Stomach (tissue), 9 donors: ENCODE measurements around the gene MYO18B. TPM values are rescaled to one million over a fixed set of nuclear protein-coding genes. Genes with fewer than 3 reads are reported as not detected.

ENCODE experiments used
- DNase-seq, 2 donors: peaks; one replicate each; pipeline versions ENCODE4 v3.0.0 to v3.0.0-alpha.2; 2013 to 2019
- H3K27ac ChIP-seq, 5 donors: fragments of 200-600 bp in 4 of 5; sonication (generic) in 4 of 5; one replicate each; pipeline ENCODE4 v1.5.1; 2013 to 2019; ENCODE audit warnings: mild to moderate bottlenecking in 1 of 5, moderate library complexity in 1 of 5
- H3K27me3 ChIP-seq, 3 donors: fragments of 200-600 bp; sonication (generic); one replicate each; pipeline ENCODE4 v1.5.1; 2017 to 2019; ENCODE audit warnings: mixed run types in 1 of 3
- H3K36me3 ChIP-seq, 4 donors: fragments of 200-600 bp; sonication (generic); 1 replicate in 3 of 4; 2 replicates in 1 of 4; pipeline ENCODE4 v1.5.1; 2016 to 2019
- H3K4me1 ChIP-seq, 4 donors: fragments of 200-600 bp; sonication (generic); one replicate each; pipeline ENCODE4 v1.5.1; 2016 to 2019
- H3K4me3 ChIP-seq, 4 donors: fragments of 200-600 bp; sonication (generic) in 3 of 4; one replicate each; pipeline ENCODE4 v1.5.1; 2016 to 2019; ENCODE audit warnings: mild to moderate bottlenecking in 1 of 4
- H3K9me3 ChIP-seq, 4 donors: fragments of 200-600 bp; sonication (generic); one replicate each; pipeline ENCODE4 v1.5.1; 2016 to 2019
- CTCF ChIP-seq, 7 experiments: fragments of 450-650 bp in 4 of 7; fragments of 200-600 bp in 3 of 7; sonication (generic) in 3 of 7; IDR thresholded peaks; one replicate each; pipeline ENCODE4 v1.5.1; 2016 to 2019; ENCODE audit warnings: antibody characterized with exemption in 7 of 7, control low read depth in 2 of 7, mild to moderate bottlenecking in 1 of 7
- EP300 ChIP-seq: sonication (generic); formaldehyde crosslinking; IDR thresholded peaks from one replicate; pipeline ENCODE4 v1.6.1; 2017; ENCODE audit warnings: antibody characterized with exemption
- POLR2A ChIP-seq, 4 donors: fragments of 450-650 bp; IDR thresholded peaks; one replicate each; pipeline ENCODE4 v1.6.1; 2016; ENCODE audit warnings: antibody characterized with exemption in 4 of 4, control low read depth in 2 of 4, mild to moderate bottlenecking in 1 of 4, moderate library complexity in 1 of 4
- POLR2AphosphoS5 ChIP-seq, 3 donors: sonication (generic); formaldehyde crosslinking; IDR thresholded peaks; one replicate each; pipeline ENCODE4 v1.6.1; 2016; ENCODE audit warnings: antibody characterized with exemption in 3 of 3
- WGBS, 5 donors: extraction: QIAGEN DNeasy Blood & Tissue Kit in 3 of 5; methylation state at CpG; one replicate each; pipeline versions ENCODE4 v1.1.5 to v1.1.7; 2013 to 2018; 5-methylcytosine and 5-hydroxymethylcytosine counted together
- intact Hi-C: fragments of 100-400 bp; cut with DNase I; formaldehyde crosslinking; loops from one replicate; pipeline ENCODE4 v1.15.1; 2023; ENCODE audit warnings: low total_unique reads
- polyA plus RNA-seq, 3 donors: library from polyadenylated mRNA; stranded (reverse); fragments of 200-250 nt; gene quantifications; one replicate each; pipeline ENCODE4 v1.2.3, GENCODE V29; 2013
- total RNA-seq, 5 donors: library from RNA; depleted of rRNA; stranded (reverse); fragments of >200 nt; gene quantifications; one replicate each; pipeline versions ENCODE4 v1.1.0 to v1.2.3, GENCODE V29; 2014 to 2016
- donor health status: healthy with polysubstance abuse.
- donor health status: Bipolar disorder and iron deficiency.
- donor health status: healthy.

Gene MYO18B
- total and polyA plus RNA-seq, 8 donors, result 0.31 to 7.6 (median 0.92) TPM; not detected in 1

GRCh38 chr22:25939384-25939783 is 197.4 kb downstream of the MYO18B start:
- no peaks in the 10 kb centered on the region for H3K4me1 ChIP-seq
- DNase-seq, result no peak
- H3K36me3 ChIP-seq, result no peaks in the 10 kb centered on the region
- peaks cover 0 to 3% (median 0%) of the 10 kb centered on the region in 4 donors for H3K9me3 ChIP-seq
- peaks cover 0 to 49% (median 5%) of the 10 kb centered on the region in 3 donors for H3K27me3 ChIP-seq
- H3K4me3 ChIP-seq, result no peak overlapping the region
- WGBS, 5 donors, result 79 to 91% (median 91%) methylated on average over 4 of the region's 4 CpGs
- no peak overlapping the region for H3K27ac ChIP-seq
- TF ChIP-seq CTCF (IDR thresholded peaks at IDR 0.05) (no peak), EP300 (no peak), POLR2AphosphoS5 (IDR thresholded peaks at IDR 0.05) (no peak), POLR2A (IDR thresholded peaks at IDR 0.05) (no peak)
- intact Hi-C loops, result no loop called here

- H3K4me3 ChIP-seq, result no peak overlapping the region
- peaks cover 0 to 45% (median 5%) of the 10 kb centered on the region in 3 donors for H3K27me3 ChIP-seq
- WGBS, 5 donors, result 68 to 84% (median 69%) methylated on average over 2 of the region's 2 CpGs
- DNase-seq, result no peak
- intact Hi-C loops, result no loop called here
- no peaks in the 10 kb centered on the region for H3K4me1 ChIP-seq
- TF ChIP-seq EP300 (no peak), POLR2AphosphoS5 (IDR thresholded peaks at IDR 0.05) (no peak), POLR2A (IDR thresholded peaks at IDR 0.05) (no peak), CTCF (IDR thresholded peaks at IDR 0.05) (no peak)
- no peak overlapping the region for H3K27ac ChIP-seq
- H3K36me3 ChIP-seq, result no peaks in the 10 kb centered on the region
- peaks cover 0 to 3% (median 0%) of the 10 kb centered on the region in 4 donors for H3K9me3 ChIP-seq
Observed at GRCh38 chr22:25940479-25940878, 198.5 kb downstream of the MYO18B start.

- H3K27me3 ChIP-seq, result peaks cover 0 to 35% (median 0%) of the 10 kb centered on the region in 3 donors
- H3K4me3 ChIP-seq, result no peak overlapping the region
- no peak for DNase-seq
- 49 to 67% (median 67%) methylated on average over 8 of the region's 8 CpGs for WGBS, 5 donors
- no peaks in the 10 kb centered on the region for H3K4me1 ChIP-seq
- intact Hi-C loops, result no loop called here
- H3K36me3 ChIP-seq, result no peaks in the 10 kb centered on the region
- no peak overlapping the region for H3K27ac ChIP-seq
- TF ChIP-seq CTCF (IDR thresholded peaks at IDR 0.05), result no peak
- no peak for TF ChIP-seq EP300
- no peak for TF ChIP-seq POLR2A (IDR thresholded peaks at IDR 0.05)
- TF ChIP-seq POLR2AphosphoS5 (IDR thresholded peaks at IDR 0.05), result no peak
- peaks cover 0 to 2% (median 0%) of the 10 kb centered on the region in 4 donors for H3K9me3 ChIP-seq
Observed at GRCh38 chr22:25941365-25941960, 199.5 kb downstream of the MYO18B start.

GRCh38 chr22:25942115-25942855 is 200.3 kb downstream of the MYO18B start:
- 54 to 68% (median 63%) methylated on average over 9 of the region's 9 CpGs for WGBS, 5 donors
- Histone ChIP-seq H3K27ac (no peak overlapping the region), H3K4me3 (no peak overlapping the region), H3K4me1 (no peaks in the 10 kb centered on the region), H3K9me3 (no peaks in the 10 kb centered on the region), H3K36me3 (no peaks in the 10 kb centered on the region), H3K27me3 (peaks cover 0 to 32% (median 0%) of the 10 kb centered on the region in 3 donors)
- intact Hi-C loops, result no loop called here
- TF ChIP-seq EP300 (no peak), CTCF (IDR thresholded peaks at IDR 0.05) (no peak), POLR2AphosphoS5 (IDR thresholded peaks at IDR 0.05) (no peak), POLR2A (IDR thresholded peaks at IDR 0.05) (no peak)
- no peak for DNase-seq
